ENCODE data around the gene PREX1. TPM values are rescaled to one million over a fixed set of nuclear protein-coding genes. Genes with fewer than 3 reads are reported as not detected.
A peak's percentile ranks its signal among the peaks of the same experiment; 100 is the strongest.

The PREX1 gene
- total RNA-seq, 2 donors from 2014 or later, result 16.0 to 17.4 TPM

DNA sequence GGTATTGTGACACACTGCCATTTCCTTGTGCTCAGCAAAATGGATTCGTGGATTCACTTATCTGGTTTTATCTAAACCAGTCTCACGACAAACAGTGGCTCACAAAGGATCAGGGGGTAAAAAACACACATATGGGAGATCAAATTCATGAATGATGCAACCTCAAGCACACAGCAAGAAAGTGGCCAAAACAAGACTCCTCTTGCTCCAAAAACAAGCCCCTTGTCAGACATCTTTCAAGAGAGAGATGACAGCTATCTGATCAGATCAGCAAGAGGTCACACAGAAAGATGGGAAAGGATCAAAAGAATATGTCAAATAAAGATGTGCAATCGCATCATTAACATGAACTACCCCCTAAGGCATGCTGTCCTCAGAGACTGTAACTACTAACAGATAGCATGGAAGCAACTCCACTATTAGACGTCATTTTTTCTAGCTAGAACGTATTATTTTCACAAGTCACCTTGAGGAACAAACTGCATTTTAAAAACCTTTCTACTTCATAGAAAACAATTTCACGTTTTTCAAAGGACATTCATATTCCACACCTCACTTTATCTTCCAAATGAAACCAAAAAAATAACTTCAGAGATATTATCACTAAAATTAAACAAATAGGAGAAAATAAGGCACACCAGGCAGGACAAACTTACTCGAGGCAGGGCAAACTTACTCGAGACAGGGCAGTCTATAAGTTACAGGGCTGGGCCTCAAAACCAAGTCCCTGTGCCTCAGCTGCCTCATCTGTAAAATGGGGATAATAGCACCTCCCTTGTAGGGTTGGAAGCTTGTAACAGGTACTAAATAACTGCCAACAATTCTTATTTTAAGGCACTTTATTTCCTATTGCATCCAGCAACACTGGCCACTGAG is 122.3 kb downstream of the PREX1 start:
- intact Hi-C loops (cut with DNase I), result no loop called here
- DNase-seq, result no peak
- ATAC-seq, result no peak

DNA sequence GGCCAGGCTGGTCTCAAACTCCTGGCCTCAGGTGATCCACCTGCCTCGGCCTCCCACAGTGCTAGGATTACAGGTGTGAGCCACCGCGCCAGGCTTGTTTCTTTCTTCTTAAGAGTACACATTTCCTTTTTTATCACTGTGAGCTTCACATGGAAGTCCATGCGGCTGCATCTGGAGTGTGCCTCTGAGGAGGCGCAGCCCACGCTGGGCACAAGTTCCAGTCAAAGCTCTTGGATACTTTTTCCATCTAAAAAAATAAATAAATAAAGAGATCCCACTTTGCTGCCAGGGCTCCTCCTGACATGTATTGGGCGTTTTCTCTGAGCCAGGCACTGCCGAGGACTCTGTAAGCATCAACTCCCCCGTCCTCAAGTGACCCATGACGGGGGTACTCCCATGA is 123.0 kb downstream of the PREX1 start:
- ATAC-seq (no peak), DNase-seq (no peak)
- intact Hi-C loops (cut with DNase I), result no loop called here

DNA sequence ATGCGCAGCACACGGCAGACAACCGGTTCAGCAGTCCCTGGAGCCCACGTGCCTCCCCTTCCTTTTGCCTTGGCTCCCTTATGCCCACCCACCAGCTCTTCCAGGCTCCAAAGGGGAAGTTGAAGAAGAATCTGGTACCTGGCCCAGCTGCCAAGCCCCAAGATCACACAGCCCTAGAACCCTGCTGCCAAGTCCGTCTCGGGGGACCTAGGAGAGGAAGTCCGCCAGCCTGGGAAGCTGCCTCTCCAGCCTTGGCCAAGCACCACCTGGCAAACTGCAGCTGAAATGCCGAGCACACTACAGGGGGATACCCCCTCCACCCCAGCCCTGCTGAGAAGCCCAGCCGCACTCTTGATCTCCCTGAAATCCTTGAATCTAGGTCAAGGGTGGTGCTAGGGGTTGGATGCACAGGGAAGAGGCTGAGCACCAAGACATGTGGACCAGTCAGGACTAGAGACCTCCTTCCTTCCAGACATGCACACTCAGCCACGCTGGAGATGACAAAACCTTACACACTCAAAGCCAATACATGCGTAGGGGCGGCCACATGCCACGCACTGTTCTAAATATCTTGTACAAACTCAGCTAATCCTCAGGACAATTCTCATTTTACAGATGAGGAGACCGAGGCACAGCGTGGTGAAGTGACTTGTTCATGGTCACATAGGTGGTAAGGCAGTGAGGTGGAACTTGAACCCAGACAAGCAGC is 124.1 kb downstream of the PREX1 start:
- ATAC-seq (peak; percentile 30 to 79), DNase-seq (peak; percentile 39)
- intact Hi-C loops (cut with DNase I), result no loop called here

DNA sequence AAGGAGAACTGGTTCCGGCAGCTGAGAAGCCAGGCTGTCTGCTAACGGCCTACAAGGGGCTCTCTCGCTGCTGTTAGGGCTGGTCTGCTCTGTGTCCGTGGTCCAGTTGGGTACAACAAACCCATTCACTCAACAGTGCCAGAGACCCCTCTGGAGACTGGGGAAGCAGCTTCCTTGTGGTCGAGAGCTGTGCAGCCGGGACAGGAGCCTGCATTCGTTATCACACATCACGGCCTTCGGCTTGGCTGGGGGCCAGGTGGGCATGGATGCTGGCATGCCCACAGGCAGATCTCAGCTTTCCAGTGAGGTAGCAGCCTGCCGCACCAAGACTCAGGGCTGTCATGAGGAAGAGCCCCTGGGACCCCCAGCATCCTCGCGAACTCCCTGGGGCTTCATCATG is 124.7 kb downstream of the PREX1 start:
- ATAC-seq (peak; percentile 39 to 40), DNase-seq (peak; percentile 64)
- intact Hi-C loops (cut with DNase I), result no loop called here

DNA sequence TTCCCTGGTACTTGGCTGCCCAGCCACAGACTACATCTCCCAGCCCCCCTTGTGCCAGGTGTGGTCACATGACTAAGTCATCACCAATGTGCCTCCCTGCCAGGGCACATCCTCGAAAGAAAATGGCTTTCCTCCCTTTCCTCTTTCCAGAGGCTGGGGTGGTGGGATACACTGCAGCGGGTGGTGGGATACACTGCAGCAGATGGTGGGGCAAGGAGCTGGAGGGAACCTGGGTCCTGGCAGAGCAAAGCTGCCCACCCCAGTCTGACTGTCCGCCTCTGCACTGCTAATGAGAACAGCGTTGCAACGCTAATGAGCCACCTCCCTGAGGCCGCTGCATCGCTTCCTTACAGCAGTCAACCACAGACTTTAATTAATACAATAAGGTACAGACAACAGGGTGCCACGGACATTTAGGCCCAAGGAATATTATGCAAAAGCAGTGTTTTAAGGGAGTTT is 125.3 kb downstream of the PREX1 start:
- DNase-seq (no peak), ATAC-seq (no peak)
- intact Hi-C loops (cut with DNase I), result no loop called here

DNA sequence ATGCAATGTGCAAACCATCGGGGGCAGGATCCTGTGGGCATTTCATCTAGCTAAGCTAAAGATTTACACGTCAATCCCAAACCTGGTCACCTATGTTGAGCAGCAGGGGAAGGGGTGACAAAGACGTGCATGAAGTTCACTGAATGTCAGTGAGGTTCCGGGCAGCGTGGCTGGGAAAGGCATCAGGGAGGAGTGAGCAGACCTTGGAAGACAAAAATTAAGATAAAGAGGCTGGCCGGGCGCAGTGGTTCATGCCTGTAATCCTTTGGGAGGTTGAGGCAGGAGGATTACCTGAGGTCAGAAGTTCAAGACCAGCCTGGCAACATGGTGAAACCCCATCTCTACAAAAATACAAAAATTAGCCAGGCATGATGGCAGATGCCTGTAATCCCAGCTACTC is 126.1 kb downstream of the PREX1 start:
- ATAC-seq, result no peak
- intact Hi-C loops (cut with DNase I), result no loop called here
- no peak for DNase-seq

DNA sequence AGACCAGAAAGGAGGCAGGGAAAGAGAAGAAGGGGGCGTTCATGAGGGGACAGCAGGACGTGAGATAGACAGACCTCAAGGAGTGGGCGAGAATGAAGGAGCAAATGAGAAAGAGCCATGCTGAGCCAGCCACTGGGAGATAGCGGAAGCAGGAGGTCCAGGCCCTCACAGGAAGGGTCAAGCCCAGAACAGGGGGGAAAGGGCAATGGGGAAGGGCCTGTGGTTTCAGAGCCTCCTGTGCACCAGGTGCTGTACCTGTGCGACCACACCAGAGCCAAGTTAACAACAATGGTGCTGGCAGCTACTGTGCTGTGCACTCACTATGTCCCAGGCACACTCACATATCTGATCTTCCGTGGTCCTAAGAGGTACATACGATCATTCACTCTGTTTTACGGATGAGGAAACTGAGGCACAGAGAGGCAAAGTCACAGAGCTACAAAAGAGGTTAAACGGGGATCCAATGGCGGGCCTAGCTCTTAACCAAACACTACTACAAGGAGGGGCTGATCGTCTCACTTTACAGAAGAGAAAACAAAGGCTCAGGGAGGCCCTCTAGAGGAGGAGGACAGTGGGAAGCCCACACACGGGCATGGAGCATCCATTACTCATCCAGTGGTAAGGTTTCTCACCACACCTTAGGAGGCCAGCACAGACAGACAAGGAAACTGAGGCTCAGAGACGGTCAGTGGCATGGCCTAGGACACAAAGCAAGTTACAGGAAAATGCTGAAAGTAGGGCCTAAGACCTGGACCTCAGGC is 129.1 kb downstream of the PREX1 start:
- ATAC-seq (no peak), DNase-seq (no peak)
- intact Hi-C loops (cut with DNase I), result no loop called here

DNA sequence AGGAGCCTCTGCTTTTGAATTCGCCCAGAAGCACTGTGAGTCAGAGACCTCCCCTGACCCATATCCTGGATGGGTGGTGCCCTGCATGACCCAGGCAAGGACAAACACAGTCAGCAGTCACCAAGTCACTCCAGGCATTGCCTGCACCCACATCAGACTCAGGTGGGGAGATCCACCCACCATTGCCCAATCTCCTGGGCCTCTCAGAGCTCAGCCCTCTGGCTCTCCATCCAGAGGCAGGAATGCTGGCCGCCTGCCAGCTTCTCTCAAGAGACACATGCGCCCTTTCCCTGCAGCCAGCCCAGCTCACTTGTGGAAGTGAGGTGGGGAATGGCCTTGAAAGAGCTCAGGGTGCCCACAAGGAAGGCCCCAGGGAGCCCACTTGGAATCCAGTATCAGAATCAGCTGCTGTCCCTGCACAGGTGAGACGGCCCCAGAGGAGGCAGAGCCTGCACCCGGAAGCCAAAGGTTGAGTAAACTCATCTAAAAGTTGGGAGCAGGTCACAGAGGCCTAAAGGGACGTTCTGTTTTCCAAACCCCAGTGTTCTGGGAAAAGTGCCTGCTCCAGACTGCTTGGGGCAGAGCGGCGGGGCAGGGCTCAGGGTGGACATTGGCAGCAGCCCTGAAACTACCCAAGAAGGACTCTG is 129.8 kb downstream of the PREX1 start:
- intact Hi-C loops (cut with DNase I), result no loop called here

DNA sequence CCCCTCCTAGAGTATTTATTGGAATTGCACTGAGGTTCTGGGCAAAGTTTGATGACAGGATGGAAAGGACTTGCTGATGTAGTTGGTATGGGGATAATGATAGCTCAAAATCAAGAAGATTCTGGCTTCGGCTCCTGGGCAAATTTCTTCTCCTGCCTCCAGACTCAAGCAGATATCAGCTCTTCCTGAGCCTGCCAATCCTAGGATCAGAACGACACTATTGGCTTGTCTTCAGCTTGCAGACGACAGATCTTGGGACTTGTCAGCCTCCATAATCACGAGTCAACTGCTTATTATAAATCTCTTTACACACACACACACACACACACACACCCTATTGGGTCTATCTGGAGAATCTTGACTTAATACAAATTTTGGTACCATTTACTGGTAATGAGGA is 131.1 kb downstream of the PREX1 start:
- intact Hi-C loops (cut with DNase I), result no loop called here
- no peak for DNase-seq
- ATAC-seq, result no peak

More for the DNA sequence above, 129.8 kb downstream of the PREX1 start:
- peak; percentile 88 to 93 for ATAC-seq
- peak; percentile 86 for DNase-seq

DNA sequence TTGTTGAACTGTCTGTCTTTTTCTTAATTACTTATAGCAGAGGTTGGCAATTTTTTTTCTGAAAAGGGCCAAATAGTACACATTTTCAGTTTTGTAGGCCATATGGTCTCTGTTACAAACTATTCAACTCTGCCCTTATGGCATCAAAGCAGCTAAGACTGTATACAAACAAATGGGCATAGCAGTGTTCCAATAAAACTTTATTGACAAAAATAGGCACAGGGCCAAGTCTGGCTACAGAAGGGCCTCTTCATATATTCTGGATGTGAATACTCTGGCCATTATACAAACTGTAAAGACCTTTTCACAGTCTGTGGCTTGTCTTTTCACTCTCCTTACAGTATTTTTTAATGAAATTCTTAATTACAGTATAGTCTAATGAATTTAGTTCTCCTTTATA is 132.1 kb downstream of the PREX1 start:
- ATAC-seq (no peak), DNase-seq (no peak)
- intact Hi-C loops (cut with DNase I), result no loop called here

DNA sequence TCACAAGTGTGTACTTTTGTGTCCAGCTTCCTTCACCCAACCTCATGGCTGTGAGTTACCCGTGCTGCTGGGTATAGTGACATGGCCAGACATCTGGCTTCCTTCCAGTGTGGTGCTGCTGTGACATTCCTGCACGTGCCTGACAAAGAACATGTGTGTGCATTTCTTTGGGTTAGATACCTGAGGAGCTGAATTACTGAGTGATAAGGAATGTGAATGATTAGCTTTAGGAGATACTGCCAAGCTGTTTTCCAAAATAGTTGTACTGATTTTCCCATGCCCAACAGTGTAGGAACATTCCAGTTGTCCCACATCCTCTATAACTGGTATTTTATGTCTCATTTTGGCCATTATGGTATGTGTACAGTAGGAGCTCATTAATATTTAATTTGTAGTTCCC is 132.5 kb downstream of the PREX1 start:
- ATAC-seq (no peak), DNase-seq (no peak)
- intact Hi-C loops (cut with DNase I), result no loop called here

DNA sequence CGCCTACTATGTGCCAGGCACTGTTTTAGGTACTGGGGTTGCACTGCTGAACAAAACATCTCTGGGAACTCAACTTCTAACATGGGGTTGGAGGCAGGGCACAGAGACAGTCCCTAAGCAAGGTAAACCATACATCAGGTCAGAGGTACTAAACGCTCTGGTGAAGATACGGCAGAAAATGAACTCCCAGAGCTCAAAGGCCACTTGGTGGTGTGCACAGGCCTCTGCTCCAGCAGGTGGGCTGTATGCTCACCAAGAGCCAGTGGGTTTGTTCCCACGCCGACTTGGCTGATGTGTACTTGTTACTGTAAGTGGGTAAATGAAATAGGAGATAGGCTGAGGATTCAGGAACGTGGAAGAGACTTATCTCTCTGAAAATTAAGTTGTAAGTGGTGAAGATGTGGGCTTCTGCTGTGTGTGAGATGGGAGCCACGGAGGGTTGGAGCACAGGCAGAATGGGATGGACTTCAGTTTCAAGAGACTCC is 133.4 kb downstream of the PREX1 start:
- DNase-seq, result no peak
- no peak for ATAC-seq
- intact Hi-C loops (cut with DNase I), result no loop called here

DNA sequence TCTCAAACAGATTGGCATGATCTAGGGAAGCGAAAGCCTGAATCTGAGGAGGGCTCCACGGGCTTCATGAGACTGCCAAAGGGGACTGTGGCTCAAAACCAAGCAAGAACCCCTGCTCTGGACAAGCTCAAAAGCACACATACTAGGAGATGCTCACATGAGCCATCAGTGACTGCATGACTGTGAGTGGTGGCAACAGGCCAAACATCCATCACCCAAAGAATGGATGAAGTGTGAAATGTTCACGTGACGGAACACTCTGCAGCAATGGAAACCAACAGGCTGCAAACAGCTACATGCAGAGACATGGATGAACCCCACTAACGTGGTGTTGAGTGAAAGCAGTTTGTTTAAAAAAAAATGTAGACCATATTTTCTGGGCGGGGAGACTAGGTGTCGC is 136.3 kb downstream of the PREX1 start:
- intact Hi-C loops (cut with DNase I), result no loop called here
- peak in 1 of 2 donors; percentile 44 for ATAC-seq
- no peak for DNase-seq

DNA sequence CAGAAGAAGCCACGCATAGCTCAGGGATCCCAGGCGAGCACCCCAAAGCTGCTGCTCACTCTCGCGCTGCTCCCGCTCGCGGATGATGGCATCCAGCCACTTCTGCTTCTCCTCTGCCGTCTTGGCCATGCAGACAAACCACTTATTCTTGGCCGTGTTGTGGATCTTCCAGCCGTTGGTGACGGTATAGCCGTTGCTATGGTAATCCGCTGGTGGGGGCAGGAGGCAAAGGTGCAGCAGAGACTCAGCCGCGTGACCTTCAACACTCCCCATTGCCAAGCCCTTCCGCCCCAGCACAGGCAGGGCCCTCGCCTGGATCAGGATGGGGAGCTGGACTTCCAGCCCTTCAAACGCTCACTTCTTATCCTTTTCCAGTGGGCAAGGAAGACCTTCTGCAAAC is 136.9 kb downstream of the PREX1 start:
- ATAC-seq (no peak), DNase-seq (no peak)
- intact Hi-C loops (cut with DNase I), result no loop called here

DNA sequence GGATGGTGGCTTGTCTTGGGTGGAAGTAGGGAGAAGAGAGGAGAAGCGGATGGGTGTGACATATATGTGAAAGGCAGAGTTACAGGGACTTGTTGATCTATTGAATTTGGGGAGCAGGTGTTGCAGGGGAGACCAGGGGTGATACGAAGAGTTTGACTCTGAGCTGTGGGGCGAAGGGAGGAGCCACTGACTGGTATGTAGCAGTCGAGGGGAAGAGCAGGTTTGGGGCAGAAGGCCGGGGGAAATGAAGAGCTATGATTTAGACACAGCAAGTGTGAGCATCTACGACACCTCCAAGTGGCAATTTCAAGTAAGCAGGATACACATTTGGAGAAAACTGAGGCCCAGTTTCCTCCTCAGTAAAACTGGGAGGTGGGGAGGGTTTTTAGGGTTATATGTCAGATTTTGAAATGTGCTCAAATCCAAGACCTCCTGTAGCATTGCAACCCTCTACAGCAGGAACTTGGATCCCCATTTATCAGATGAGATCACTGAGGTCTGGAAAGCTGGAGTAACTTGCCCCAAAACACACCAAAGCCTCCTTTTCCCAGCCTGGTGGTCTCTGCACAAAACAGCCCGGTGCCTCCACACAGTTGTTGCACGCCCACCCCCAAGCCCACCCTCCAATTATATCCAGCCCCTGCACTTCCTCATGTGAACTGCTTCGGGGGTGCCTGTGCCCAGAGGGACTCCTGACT is 137.8 kb downstream of the PREX1 start:
- no peak for DNase-seq
- intact Hi-C loops (cut with DNase I), result loop anchor here (5.0 to 10.0 kb wide), 2 partner anchors 107 to 125 kb away; no protein-coding TSS in a partner anchor
- ATAC-seq, result no peak

DNA sequence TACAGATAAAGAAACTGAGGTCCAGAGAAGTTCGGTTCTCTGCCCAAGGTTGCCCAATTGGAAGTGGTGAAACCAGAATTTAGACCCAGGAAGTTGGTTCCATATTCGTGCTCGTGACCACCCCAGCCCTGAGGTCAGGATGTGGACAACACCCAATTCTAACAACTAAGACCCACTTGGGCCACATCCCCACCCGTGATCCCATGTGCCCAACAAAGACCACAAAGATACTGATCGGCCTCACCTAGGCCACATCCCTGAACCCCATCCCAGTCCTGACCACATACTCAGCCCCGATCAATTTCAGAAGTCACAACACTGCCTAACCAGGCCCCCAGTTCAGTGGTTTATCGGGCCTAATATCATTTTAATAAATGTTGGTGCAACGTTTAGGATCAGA is 138.4 kb downstream of the PREX1 start:
- intact Hi-C loops (cut with DNase I), result loop anchor here (5.0 to 10.0 kb wide), 2 partner anchors 108 to 125 kb away; no protein-coding TSS in a partner anchor
- DNase-seq (no peak), ATAC-seq (no peak)

DNA sequence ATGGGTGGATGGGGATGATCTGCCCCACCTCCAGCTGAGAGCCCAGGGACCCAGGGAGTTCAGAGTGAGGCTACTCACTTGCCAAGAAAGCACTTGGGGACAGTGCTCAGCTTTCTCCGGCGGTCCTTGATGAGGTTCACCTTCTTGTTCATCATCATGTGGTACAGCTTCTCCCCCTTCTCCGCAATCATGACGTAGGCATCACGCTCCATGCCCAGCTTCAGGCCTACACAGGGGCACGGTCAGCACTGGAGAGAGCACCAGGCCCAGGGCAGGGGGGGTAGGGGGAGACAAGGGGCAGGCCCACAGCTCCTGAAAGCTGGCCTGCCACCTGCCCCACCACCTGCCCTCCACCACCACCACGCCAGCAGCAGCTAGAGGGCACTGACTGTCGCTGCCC is 139.2 kb downstream of the PREX1 start:
- intact Hi-C loops (cut with DNase I), result loop anchor here (5.0 to 10.0 kb wide), 2 partner anchors 109 to 126 kb away; no protein-coding TSS in a partner anchor
- DNase-seq (no peak), ATAC-seq (no peak)

DNA sequence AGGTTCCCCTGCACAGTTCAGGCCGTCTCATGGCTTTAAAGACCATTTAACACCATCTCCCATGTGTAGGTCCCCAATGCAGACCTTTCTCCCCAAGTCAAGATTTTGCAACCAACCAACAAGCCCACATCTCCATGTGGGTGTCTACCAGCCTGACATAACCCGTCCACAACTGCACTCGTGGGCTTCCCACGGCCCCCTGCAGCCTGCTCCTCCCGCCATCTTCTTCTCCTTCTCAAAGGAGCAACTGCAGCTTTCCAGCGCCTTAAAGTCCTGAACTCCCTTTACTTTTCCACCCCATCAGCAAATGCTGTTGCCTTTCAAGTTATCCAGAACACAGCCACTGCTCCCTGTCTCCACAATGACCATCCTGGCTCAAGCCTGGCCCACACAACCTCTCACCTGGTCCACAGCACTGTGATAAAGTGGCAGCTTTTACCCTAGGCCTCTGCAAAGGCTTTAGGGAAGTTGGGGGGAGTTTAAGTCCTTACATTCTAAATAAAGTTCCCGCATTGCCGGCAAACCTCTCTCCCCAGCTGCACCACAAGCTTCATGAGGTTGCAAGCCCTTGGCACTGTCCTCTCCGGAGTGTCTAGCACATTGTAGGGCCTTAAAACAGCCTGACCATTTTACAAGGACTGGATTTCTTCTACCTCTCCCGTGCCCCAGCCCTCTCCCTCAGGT is 140.5 kb downstream of the PREX1 start:
- ATAC-seq (no peak), DNase-seq (no peak)
- intact Hi-C loops (cut with DNase I), result loop anchor here (5.0 to 10.0 kb wide), 2 partner anchors 110 to 128 kb away; no protein-coding TSS in a partner anchor
